ENCODE data around the gene PDF. TPM values are rescaled to one million over a fixed set of nuclear protein-coding genes. Genes with fewer than 3 reads are reported as not detected.

PDF gene
- total and polyA plus RNA-seq, 2 donors (not counting 1 experiment from before 2014, with no cell fraction given): 5.5 to 9.6 TPM

GRCh38 chr16:69321080-69321479, 9.3 kb downstream of the PDF start:
- ChIA-PET CTCF (no interaction called here), POLR2A (no interaction called here)
- no peaks in the 10 kb centered on the region for H3K27me3 ChIP-seq (replicated peaks in 1 of 4; ENCODE audit: control extremely low read depth in 1 of 4, control insufficient read depth in 3 of 4, insufficient read depth in 4 of 4, low read length in 3 of 4)
- 96% methylated on average over 22 of the region's 22 CpGs for WGBS (ENCODE audit: insufficient coverage)
- H3K4me1 Mint-ChIP-seq: peaks cover 10% of the 10 kb centered on the region
- H3K79me2 ChIP-seq (ENCODE audit: control insufficient read depth, insufficient read depth, low read length): peaks cover 79% of the 10 kb centered on the region
- H3K27ac ChIP-seq (ENCODE audit: low read length in 2 of 2): no peak overlapping the region
- no peak overlapping the region for H3K4me3 Mint-ChIP-seq
- H2AFZ ChIP-seq (ENCODE audit: insufficient read depth, low read depth, low read length, poor library complexity, severe bottlenecking): no peak overlapping the region
- no peak overlapping the region for H3K9ac ChIP-seq (ENCODE audit: low read length)
- H3K27me3 Mint-ChIP-seq: no peaks in the 10 kb centered on the region
- H3K36me3 ChIP-seq (replicated peaks in 1 of 2; ENCODE audit: control extremely low read depth in 1 of 2, control insufficient read depth in 1 of 2, extremely low read depth in 1 of 2, insufficient read depth in 2 of 2, low read length in 1 of 2): peaks cover 0 to 79% of the 10 kb centered on the region in 2 experiments
- H4K20me1 ChIP-seq (ENCODE audit: control insufficient read depth, insufficient read depth, low read length, poor library complexity, severe bottlenecking): peaks cover 90% of the 10 kb centered on the region
- no peaks in the 10 kb centered on the region for H3K4me1 ChIP-seq (ENCODE audit: control insufficient read depth in 2 of 2, insufficient read depth in 2 of 2, low read length in 2 of 2)
- DNase-seq: no peak
- no peak for TF ChIP-seq CTCF (IDR thresholded peaks at IDR 0.05)
- no peak for TF ChIP-seq EZH2 (IDR thresholded peaks at IDR 0.05; ENCODE audit: borderline replicate concordance, insufficient read depth, low read depth, low read length, poor library complexity, severe bottlenecking)
- intact Hi-C loops (cut with micrococcal nuclease): no loop called here
- no peak overlapping the region for H3K4me3 ChIP-seq (ENCODE audit: control extremely low read depth in 1 of 5, extremely low read depth in 1 of 5, insufficient read depth in 1 of 5, low read depth in 2 of 5, low read length in 4 of 5)
- H3K9me3 ChIP-seq (ENCODE audit: control extremely low read depth in 1 of 3, control insufficient read depth in 2 of 3, insufficient read depth in 1 of 3, low read length in 2 of 3): no peaks in the 10 kb centered on the region
- peak overlapping the region; percentile 6 for H3K27ac Mint-ChIP-seq
- ATAC-seq (ENCODE audit: low read depth): no peak
- H3K9me3 Mint-ChIP-seq (ENCODE audit: insufficient read depth): no peaks in the 10 kb centered on the region
- no peak overlapping the region for H3K4me2 ChIP-seq (replicated peaks; ENCODE audit: low read depth, low read length, poor library complexity, severe bottlenecking)

- no peaks in the 10 kb centered on the region for H3K27me3 ChIP-seq (replicated peaks in 1 of 4; ENCODE audit: control extremely low read depth in 1 of 4, control insufficient read depth in 3 of 4, insufficient read depth in 4 of 4, low read length in 3 of 4)
- H3K79me2 ChIP-seq (ENCODE audit: control insufficient read depth, insufficient read depth, low read length): peaks cover 79% of the 10 kb centered on the region
- DNase-seq: no peak
- 93% methylated on average over 13 of the region's 13 CpGs for WGBS (ENCODE audit: insufficient coverage)
- H3K27ac ChIP-seq (ENCODE audit: low read length in 2 of 2): no peak overlapping the region
- peaks cover 90% of the 10 kb centered on the region for H4K20me1 ChIP-seq (ENCODE audit: control insufficient read depth, insufficient read depth, low read length, poor library complexity, severe bottlenecking)
- CTCF ChIA-PET: no interaction called here
- peaks cover 1 to 80% of the 10 kb centered on the region in 2 experiments for H3K36me3 ChIP-seq (replicated peaks in 1 of 2; ENCODE audit: control extremely low read depth in 1 of 2, control insufficient read depth in 1 of 2, extremely low read depth in 1 of 2, insufficient read depth in 2 of 2, low read length in 1 of 2)
- ATAC-seq (ENCODE audit: low read depth): no peak
- intact Hi-C loops (cut with micrococcal nuclease): no loop called here
- no peak overlapping the region for H3K4me3 Mint-ChIP-seq
- H3K4me3 ChIP-seq (ENCODE audit: control extremely low read depth in 1 of 5, extremely low read depth in 1 of 5, insufficient read depth in 1 of 5, low read depth in 2 of 5, low read length in 4 of 5): no peak overlapping the region
- H3K27ac Mint-ChIP-seq: no peak overlapping the region
- TF ChIP-seq CTCF (IDR thresholded peaks at IDR 0.05) (no peak), EZH2 (IDR thresholded peaks at IDR 0.05; ENCODE audit: borderline replicate concordance, insufficient read depth, low read depth, low read length, poor library complexity, severe bottlenecking) (no peak)
- no peak overlapping the region for H3K4me2 ChIP-seq (replicated peaks; ENCODE audit: low read depth, low read length, poor library complexity, severe bottlenecking)
- POLR2A ChIA-PET: no interaction called here
- H3K9ac ChIP-seq (ENCODE audit: low read length): no peak overlapping the region
- no peaks in the 10 kb centered on the region for H3K27me3 Mint-ChIP-seq
- peaks cover 7% of the 10 kb centered on the region for H3K4me1 Mint-ChIP-seq
- no peak overlapping the region for H2AFZ ChIP-seq (ENCODE audit: insufficient read depth, low read depth, low read length, poor library complexity, severe bottlenecking)
- H3K4me1 ChIP-seq (ENCODE audit: control insufficient read depth in 2 of 2, insufficient read depth in 2 of 2, low read length in 2 of 2): no peaks in the 10 kb centered on the region
- H3K9me3 Mint-ChIP-seq (ENCODE audit: insufficient read depth): no peaks in the 10 kb centered on the region
- H3K9me3 ChIP-seq (ENCODE audit: control extremely low read depth in 1 of 3, control insufficient read depth in 2 of 3, insufficient read depth in 1 of 3, low read length in 2 of 3): no peaks in the 10 kb centered on the region
Measured at GRCh38 chr16:69320740-69321073, 9.7 kb downstream of the PDF start.

Measured in B cell (primary cell).